ENCODE results near the gene TRH.
"Not testable (repeated sequence)": the region's sequence is repeated elsewhere in the genome, so short reads cannot be mapped to it uniquely, and the experiment has no call there.

Gene TRH

GRCh38 chr3:129966876-129967275 lies 7.6 kb upstream of the TRH start:
- DNase-seq, result no peak

GRCh38 chr3:129967761-129968160 lies 6.8 kb upstream of the TRH start:
- no peak for DNase-seq

GRCh38 chr3:129971351-129972052 lies 3.0 kb upstream of the TRH start:
- DNase-seq, result no peak

- DNase-seq, result no peak
Measured at GRCh38 chr3:129972301-129972700, 2.2 kb upstream of the TRH start.

- DNase-seq, result no peak
Measured at GRCh38 chr3:129973853-129974563, 512 bp upstream of the TRH start.

GRCh38 chr3:129974833-129975704 lies 549 bp downstream of the TRH start:
- DNase-seq, result no peak

- DNase-seq, result no peak
Measured at GRCh38 chr3:129975705-129976048, 1.2 kb downstream of the TRH start.

- no peak for DNase-seq
Measured at GRCh38 chr3:129976286-129976685, 1.8 kb downstream of the TRH start.

- DNase-seq, result no peak
Measured at GRCh38 chr3:129978123-129978522, 3.6 kb downstream of the TRH start.

- DNase-seq, result no peak
Measured at GRCh38 chr3:129979905-129980304, 5.4 kb downstream of the TRH start.

- no peak for DNase-seq
Measured at GRCh38 chr3:129983561-129983960, 9.0 kb downstream of the TRH start.

GRCh38 chr3:129984125-129984524 lies 9.6 kb downstream of the TRH start:
- no peak for DNase-seq

GRCh38 chr3:129985113-129985512 lies 10.6 kb downstream of the TRH start:
- DNase-seq, result peak; percentile 64

GRCh38 chr3:129988429-129988828 lies 13.9 kb downstream of the TRH start:
- DNase-seq, result no peak

- no peak for DNase-seq
Measured at GRCh38 chr3:129989414-129989813, 14.9 kb downstream of the TRH start.

GRCh38 chr3:129992781-129993180 lies 18.3 kb downstream of the TRH start:
- DNase-seq, result no peak

GRCh38 chr3:129994883-129995559 lies 20.5 kb downstream of the TRH start:
- no peak for DNase-seq

GRCh38 chr3:129996073-129996472 lies 21.6 kb downstream of the TRH start:
- DNase-seq, result no peak

GRCh38 chr3:129999176-129999575 lies 24.7 kb downstream of the TRH start:
- not testable (repeated sequence) for DNase-seq

- peak; percentile 46 for DNase-seq
Measured at GRCh38 chr3:130002666-130003598, 28.4 kb downstream of the TRH start.

GRCh38 chr3:130010556-130010955 lies 36.0 kb downstream of the TRH start:
- DNase-seq, result no peak

GRCh38 chr3:130012108-130012507 lies 37.6 kb downstream of the TRH start:
- not testable (repeated sequence) for DNase-seq
